Astrocyte of the spinal cord (primary cell): Measurements from ENCODE around the gene HOXA11.
A peak's percentile ranks its signal among the peaks of the same experiment; 100 is the strongest.

ENCODE experiments used
- DNase-seq: peaks from one replicate; pipeline ENCODE4 v3.0.0; 2011; ENCODE audit warnings: low read depth, low spot score
- H3K4me3 ChIP-seq: 2 replicates; pipeline ENCODE4 v1.5.1; 2011; ENCODE audit warnings: low read depth, mild to moderate bottlenecking, low read length, moderate library complexity
- in situ Hi-C: cut with HindIII; loops from 2 replicates; pipeline ENCODE4 v1.10.0; 2017; ENCODE audit warnings: low sequenced_read_pairs
- TF ChIP-seq, protein P1 (sequence below): IDR thresholded peaks from 2 replicates; pipeline ENCODE4 v1.5.1; 2012; ENCODE audit warnings: low read depth, mild to moderate bottlenecking, low read length, inconsistent platforms

The HOXA11 gene

DNA sequence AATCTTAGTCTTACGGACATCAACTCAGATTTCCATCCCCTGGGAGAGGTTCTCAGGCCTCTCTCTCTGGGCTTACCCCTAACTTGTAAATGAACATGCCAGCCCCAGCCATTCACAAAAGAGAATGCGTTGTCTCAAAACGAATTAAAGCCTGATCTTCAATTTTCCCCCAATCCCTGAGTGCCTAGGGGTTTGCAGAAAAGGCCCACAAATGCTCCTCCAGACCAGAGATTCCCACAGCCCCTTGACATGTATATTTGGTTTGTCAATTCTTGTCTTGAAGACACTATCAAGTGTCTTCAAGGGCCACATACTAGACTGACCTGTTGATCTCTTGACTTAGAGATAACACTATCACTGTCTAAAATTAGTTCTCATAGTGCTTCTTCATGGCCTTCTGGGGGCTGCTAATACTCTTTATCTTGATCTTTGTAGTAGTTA lies 26.8 kb upstream of the HOXA11 start:
- no peak for DNase-seq
- in situ Hi-C loops, result no loop called here
- no peak overlapping the region for H3K4me3 ChIP-seq
- TF ChIP-seq, protein P1, sequence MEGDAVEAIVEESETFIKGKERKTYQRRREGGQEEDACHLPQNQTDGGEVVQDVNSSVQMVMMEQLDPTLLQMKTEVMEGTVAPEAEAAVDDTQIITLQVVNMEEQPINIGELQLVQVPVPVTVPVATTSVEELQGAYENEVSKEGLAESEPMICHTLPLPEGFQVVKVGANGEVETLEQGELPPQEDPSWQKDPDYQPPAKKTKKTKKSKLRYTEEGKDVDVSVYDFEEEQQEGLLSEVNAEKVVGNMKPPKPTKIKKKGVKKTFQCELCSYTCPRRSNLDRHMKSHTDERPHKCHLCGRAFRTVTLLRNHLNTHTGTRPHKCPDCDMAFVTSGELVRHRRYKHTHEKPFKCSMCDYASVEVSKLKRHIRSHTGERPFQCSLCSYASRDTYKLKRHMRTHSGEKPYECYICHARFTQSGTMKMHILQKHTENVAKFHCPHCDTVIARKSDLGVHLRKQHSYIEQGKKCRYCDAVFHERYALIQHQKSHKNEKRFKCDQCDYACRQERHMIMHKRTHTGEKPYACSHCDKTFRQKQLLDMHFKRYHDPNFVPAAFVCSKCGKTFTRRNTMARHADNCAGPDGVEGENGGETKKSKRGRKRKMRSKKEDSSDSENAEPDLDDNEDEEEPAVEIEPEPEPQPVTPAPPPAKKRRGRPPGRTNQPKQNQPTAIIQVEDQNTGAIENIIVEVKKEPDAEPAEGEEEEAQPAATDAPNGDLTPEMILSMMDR, result no peak

DNA sequence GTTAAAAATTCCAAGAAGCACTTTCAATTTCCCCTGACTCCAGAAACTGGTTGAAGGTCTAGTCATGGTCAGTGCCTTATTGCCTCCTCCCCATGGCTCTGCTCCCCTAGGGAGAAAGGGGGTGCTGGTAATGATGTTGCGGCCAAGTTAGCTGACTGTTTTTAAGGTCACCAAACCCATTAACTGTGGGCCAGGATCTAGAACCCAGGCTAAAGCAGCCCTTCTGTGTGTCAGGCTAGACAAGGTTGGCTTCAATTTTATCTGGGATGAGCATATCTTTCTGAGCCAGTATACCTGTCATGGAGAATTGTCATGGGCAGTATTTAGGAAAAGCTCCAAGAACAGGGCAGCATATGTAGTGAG lies 26.0 kb upstream of the HOXA11 start:
- no peak for DNase-seq
- in situ Hi-C loops, result no loop called here
- no peak overlapping the region for H3K4me3 ChIP-seq
- TF ChIP-seq, protein P1, result no peak

DNA sequence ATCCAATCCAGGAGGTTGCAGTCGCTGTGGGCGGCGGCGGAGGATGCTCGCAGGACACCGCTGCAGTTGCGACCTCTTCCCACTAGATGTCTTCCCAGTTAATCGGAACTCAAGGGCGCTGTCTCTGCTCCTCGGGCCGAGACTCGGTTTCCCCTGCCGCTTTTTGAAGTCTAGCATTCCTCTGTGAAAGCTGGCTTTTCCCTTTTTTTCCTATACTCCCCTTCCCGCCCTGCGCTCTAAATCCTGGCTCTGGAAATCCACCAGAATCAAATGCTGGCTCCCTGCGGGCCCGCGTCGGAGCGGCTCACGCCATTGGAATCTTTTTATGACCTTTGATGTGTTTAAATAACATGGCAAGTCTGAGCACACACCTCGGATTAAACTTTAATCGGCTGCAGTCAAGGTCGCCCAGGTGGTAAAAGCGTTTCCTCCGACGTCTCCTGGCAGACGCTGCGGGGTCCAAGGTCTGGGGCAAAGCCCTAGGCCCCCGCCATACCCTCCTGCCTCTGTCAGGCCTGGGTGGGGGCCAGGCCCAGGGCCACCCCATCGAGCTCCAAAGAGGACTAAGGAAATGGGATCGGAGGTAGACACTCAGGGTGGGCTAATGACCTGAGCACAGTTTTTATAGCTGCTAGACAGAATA lies 25.5 kb upstream of the HOXA11 start:
- in situ Hi-C loops, result no loop called here
- H3K4me3 ChIP-seq, result peak overlapping the region; percentile 13
- DNase-seq, result no peak
- TF ChIP-seq, protein P1, result peak; percentile 84

DNA sequence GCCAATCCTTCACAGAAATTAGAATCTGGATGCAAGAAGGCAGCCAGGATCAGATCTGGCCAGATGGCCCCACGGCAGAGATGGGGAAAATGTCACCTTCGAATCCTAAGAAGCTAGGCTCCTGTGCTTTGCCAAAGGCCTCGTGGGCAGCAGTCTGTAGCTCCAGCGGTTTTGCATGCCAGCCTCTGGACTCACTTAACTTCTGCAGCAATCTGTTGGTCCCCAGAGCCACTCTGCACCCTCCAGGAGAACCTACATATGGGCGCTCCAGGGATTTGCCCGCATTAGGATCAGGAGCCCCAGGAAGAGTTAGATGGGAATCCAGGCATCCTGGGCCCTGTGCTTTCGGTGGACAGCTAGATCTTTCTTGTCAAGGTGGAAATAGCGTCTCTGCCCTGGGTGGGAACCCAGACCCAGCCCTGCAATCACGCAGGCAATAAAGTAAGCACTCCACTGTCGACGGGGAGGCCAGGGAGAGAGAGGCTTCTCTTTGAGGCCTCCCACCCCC lies 25.0 kb upstream of the HOXA11 start:
- in situ Hi-C loops, result no loop called here
- no peak for DNase-seq
- TF ChIP-seq, protein P1, result no peak
- no peak overlapping the region for H3K4me3 ChIP-seq

DNA sequence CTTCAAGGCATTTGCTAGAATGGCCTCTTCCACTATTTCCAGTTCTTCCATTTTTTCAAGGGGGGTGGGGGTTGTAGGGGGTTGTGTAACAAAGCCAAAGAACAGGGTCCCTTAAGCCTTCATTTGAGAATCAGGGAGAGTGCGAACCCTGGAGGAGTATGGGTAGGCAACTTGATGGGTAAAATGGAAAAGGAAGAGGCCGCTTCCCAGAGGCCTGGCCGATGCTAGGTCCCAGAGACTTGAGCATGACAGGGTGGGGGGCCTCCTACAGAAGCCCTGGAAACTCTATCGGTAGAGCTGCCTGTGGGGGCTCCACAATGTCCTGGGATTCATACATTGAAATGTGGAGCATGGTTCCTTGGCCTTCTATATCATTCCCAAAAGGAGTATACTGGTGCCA lies 24.0 kb upstream of the HOXA11 start:
- in situ Hi-C loops, result no loop called here
- H3K4me3 ChIP-seq, result no peak overlapping the region
- DNase-seq, result no peak
- TF ChIP-seq, protein P1, result no peak

DNA sequence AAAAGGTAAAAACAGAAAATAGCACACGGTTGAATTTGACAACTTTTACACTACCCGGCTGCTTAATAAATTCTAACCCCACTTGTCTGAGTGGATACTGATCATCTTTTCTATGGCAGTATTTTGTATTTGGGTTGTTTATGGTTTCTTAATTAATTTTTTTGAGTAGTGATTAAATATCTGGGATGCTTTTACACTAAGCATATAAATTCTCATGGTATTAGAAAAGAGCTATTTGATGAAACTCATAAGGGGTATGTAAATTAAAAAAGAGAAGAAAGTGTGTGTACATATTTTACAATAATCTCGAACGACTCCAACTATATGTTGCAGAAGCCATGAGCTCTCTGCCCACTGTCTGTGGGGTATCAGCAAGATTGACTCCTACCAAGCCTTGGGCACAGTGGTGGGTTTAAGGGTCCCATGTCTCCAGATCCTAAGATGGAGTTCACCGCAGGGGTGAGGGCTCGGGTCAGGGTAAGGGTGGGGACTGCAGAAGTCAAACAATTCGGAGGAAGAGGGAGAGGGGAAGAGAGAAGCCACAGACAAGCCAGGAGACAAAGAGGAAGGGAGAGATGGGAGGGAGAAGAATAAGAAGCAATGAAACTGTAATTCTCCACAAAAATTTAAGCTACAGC lies 22.4 kb upstream of the HOXA11 start:
- in situ Hi-C loops, result no loop called here
- no peak overlapping the region for H3K4me3 ChIP-seq
- TF ChIP-seq, protein P1, result no peak
- DNase-seq, result no peak
